IPS-18a (cell line): ENCODE data around the gene BLOC1S1.

ENCODE experiments used
- H3K27ac ChIP-seq: one replicate; pipeline ENCODE4 v1.5.1; 2013; ENCODE audit warnings: low read length
- H3K27me3 ChIP-seq: one replicate; pipeline ENCODE4 v1.6.1; 2013; ENCODE audit warnings: mild to moderate bottlenecking, low read length; ENCODE audit not compliant: control insufficient read depth, insufficient read depth
- H3K36me3 ChIP-seq: one replicate; pipeline ENCODE4 v1.6.1; 2013; ENCODE audit warnings: low read depth, low read length; ENCODE audit not compliant: control insufficient read depth
- H3K4me1 ChIP-seq: one replicate; pipeline ENCODE4 v1.6.1; 2013; ENCODE audit warnings: low read depth, low read length; ENCODE audit not compliant: control insufficient read depth
- H3K4me3 ChIP-seq: one replicate; pipeline ENCODE4 v1.5.1; 2013; ENCODE audit warnings: low read length
- H3K9ac ChIP-seq: one replicate; pipeline ENCODE4 v1.6.1; 2013; ENCODE audit warnings: mild to moderate bottlenecking, low read length, moderate library complexity
- H3K9me3 ChIP-seq: one replicate; pipeline ENCODE4 v1.6.1; 2013; ENCODE audit warnings: low read depth, low read length; ENCODE audit not compliant: control insufficient read depth

The BLOC1S1 gene

DNA sequence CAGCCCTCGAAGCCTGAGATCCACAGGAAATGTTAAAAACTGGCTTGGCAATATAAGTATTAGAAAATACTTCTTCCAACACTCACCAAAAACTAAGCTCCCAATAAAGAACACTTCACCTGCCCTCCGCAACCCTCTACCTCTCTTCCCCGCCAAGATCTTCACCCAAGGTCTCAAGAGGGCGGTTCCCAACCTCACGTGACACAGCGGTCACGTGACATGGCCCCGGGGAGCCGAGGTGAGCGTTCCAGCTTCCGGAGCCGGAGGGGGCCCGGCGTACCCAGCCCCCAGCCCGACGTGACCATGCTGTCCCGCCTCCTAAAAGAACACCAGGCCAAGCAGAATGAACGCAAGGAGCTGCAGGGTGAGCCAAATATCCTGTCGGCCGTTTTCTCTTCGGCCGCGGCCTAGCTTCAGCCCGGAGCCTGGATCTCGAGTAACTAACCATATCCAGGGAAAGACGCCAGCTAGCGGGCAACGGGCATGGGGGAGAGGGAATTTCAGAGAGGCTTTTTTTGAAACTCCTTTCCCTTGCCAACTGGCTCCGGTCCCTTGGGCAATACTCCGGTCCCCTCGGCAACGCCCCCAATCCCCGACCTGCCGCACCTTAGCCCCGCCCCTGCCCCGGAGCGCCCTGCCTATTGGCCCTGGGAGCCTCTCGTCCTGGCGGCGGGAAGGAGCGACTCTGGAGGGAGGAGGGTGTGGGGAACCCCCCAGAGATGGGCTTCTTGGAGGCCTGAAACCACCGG, at the start of gene BLOC1S1:
Gene BLOC1S1, plus strand, starts transcription at position 214 of the 749 bp plus-strand sequence. Its CDS starts 6 bp downstream, at position 220.
- Histone ChIP-seq H3K27me3 (no peaks in the 10 kb centered on the region), H3K36me3 (no peaks in the 10 kb centered on the region), H3K27ac (peak within 1 kb of the TSS; percentile 68), H3K4me1 (peaks cover 25% of the 10 kb centered on the region), H3K9me3 (no peaks in the 10 kb centered on the region), H3K4me3 (peak within 1 kb of the TSS; percentile 91), H3K9ac (peak within 1 kb of the TSS; percentile 84)

DNA sequence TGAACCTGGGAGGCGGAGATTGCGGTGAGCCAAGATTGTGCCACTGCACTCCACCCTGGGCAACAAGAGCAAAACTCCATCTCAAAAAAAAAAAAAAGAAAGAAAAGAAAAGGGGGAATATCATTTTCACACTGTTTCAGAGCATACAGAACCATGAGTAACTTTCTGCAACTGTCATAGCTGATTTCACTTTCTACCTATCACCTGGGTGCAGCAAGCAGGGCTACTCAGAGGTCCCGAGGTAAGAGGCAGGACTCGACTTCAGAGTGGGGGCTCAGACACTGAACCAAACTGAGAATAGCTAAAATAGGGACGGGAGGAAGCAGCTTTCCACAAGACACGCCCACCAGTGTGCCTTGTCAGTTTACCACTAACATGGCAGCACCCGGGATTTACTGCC, 49.3 kb upstream of the BLOC1S1 start:
- H3K27me3 ChIP-seq: no peaks in the 10 kb centered on the region
- no peaks in the 10 kb centered on the region for H3K36me3 ChIP-seq
- H3K9me3 ChIP-seq: no peaks in the 10 kb centered on the region
- H3K4me1 ChIP-seq: no peaks in the 10 kb centered on the region
- H3K4me3 ChIP-seq: no peak overlapping the region
- H3K27ac ChIP-seq: no peak overlapping the region
- H3K9ac ChIP-seq: no peak overlapping the region

DNA sequence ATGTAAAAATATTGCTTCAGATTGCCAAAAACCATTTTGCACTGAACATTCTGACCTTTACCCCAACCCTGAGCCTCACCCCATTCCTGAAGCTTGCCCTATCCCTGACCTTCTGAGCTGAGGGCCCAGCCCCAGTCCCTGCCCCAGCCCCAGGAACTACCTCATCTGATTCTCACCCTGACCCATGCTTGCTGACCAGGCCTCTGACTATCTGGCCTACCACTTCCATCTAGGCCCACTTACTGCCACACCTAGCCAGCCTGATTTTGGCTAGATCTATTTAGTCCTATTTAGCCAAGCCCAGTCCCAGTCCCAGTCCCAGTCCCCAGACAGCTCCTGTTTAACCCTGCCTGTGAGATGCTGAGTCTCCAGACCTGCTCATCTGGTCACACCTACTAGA, 45.6 kb upstream of the BLOC1S1 start:
- H3K9me3 ChIP-seq: no peaks in the 10 kb centered on the region
- H3K27ac ChIP-seq: no peak overlapping the region
- no peaks in the 10 kb centered on the region for H3K36me3 ChIP-seq
- H3K27me3 ChIP-seq: no peaks in the 10 kb centered on the region
- H3K4me1 ChIP-seq: no peaks in the 10 kb centered on the region
- H3K9ac ChIP-seq: no peak overlapping the region
- no peak overlapping the region for H3K4me3 ChIP-seq

DNA sequence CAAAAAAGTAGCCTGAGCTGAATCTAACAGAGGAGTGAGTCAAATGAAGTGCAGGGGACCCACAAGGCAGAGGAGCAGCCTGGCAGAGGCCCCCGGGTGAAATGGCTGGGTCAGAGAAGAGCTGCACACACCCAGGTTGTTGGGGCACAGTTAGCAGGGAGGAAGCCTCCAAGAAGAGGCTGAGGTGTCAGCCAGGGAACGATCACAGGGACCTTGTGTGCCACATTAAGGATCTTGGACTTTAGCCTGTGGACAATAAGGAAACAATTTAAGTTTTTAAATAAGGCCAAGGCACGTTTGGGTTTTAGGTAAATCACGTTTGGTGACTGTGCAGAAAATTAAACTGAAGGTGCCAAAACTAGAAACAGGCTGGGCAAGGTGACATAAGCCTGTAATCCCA, 44.1 kb upstream of the BLOC1S1 start:
- Histone ChIP-seq H3K27me3 (no peaks in the 10 kb centered on the region), H3K4me3 (no peak overlapping the region), H3K4me1 (no peaks in the 10 kb centered on the region), H3K9me3 (no peaks in the 10 kb centered on the region), H3K27ac (no peak overlapping the region), H3K36me3 (no peaks in the 10 kb centered on the region), H3K9ac (no peak overlapping the region)

DNA sequence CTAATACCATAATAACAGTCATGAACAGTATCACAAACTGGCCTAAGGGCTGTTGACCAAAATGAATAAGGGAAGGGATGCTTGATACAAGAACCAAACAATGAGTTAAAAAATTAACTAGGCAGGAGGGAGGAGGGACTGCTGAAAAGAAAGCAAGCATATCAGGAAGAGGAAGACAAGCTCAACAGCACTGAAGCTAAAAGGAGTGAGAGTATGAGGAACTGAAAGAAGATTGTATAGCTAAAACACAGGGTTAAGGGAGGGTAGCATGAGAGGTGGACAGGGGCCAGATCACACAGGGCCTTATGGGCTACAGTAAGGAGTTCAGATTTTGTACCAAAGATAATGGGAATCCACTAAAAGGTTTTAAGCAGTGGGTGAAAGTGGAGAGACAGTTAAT, 42.2 kb upstream of the BLOC1S1 start:
- Histone ChIP-seq H3K27ac (no peak overlapping the region), H3K9ac (no peak overlapping the region), H3K36me3 (no peaks in the 10 kb centered on the region), H3K4me3 (no peak overlapping the region), H3K27me3 (no peaks in the 10 kb centered on the region), H3K4me1 (no peaks in the 10 kb centered on the region), H3K9me3 (no peaks in the 10 kb centered on the region)

DNA sequence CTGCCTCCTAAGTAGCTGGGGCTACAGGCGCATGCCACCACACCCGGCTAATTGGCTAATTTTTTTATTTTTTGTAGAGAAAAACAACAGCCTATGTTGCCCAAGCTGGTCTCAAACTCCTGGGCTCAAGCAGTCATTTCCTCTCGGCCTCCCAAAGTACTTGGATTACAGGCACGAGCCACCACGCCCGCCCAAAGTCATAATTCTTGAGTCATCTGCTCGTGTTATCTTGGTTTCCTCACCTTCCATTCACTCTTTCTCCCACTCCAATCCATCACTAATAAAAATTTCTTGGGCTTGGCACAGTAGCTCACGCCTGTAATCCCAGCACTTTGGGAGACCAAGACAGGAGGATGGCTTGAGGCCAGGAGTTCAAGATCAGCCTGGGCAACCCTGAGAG, 40.2 kb upstream of the BLOC1S1 start:
- no peaks in the 10 kb centered on the region for H3K9me3 ChIP-seq
- no peaks in the 10 kb centered on the region for H3K27me3 ChIP-seq

DNA sequence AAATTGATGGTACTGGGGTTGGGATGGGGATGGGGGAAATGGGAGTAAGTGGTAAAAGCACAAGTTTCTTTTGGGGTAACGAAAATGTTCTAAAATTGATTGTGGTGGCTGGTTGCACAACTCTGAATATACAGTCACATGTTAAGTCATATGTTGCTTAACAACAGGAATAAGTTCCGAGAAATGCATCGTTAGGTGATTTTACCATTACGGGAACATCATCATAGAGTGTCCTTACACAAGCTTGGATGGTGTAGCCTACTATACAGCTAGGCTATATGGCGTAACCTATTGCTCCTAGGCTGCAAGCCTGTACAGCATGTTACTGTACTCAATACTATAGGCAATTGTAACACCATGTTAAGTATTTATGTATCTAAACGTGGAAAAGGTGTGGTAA, 39.1 kb upstream of the BLOC1S1 start:
- no peaks in the 10 kb centered on the region for H3K36me3 ChIP-seq
- H3K9me3 ChIP-seq: no peaks in the 10 kb centered on the region
- H3K9ac ChIP-seq: no peak overlapping the region
- H3K27ac ChIP-seq: no peak overlapping the region
- H3K4me3 ChIP-seq: no peak overlapping the region
- peaks cover 7% of the 10 kb centered on the region for H3K4me1 ChIP-seq
- no peaks in the 10 kb centered on the region for H3K27me3 ChIP-seq

More for the DNA sequence above, 40.2 kb upstream of the BLOC1S1 start:
- no peaks in the 10 kb centered on the region for H3K36me3 ChIP-seq
- no peak overlapping the region for H3K9ac ChIP-seq
- H3K4me3 ChIP-seq: no peak overlapping the region
- H3K4me1 ChIP-seq: no peaks in the 10 kb centered on the region
- no peak overlapping the region for H3K27ac ChIP-seq

DNA sequence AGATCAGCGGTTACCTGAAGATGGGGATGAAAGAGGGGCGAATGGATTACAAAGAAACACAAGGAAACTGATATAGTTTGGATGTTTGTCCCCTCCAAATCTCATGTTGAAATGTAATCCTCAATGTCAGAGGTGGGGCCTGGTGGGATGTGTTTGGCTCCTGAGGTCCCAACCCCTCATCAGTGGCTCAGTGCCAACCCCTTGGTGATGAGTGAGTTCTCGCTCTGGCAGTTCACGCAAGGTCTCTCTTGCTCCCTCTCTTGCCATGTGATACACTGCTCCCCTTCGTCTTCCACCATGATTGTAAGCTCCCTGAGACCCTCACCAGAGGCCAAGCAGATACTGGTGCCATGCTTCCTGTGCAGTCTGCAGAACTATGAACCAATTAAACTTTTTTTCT, 36.2 kb upstream of the BLOC1S1 start:
- no peaks in the 10 kb centered on the region for H3K27me3 ChIP-seq
- H3K4me1 ChIP-seq: peaks cover 11% of the 10 kb centered on the region
- no peaks in the 10 kb centered on the region for H3K9me3 ChIP-seq
- no peak overlapping the region for H3K27ac ChIP-seq
- no peak overlapping the region for H3K4me3 ChIP-seq
- no peak overlapping the region for H3K9ac ChIP-seq
- H3K36me3 ChIP-seq: no peaks in the 10 kb centered on the region

DNA sequence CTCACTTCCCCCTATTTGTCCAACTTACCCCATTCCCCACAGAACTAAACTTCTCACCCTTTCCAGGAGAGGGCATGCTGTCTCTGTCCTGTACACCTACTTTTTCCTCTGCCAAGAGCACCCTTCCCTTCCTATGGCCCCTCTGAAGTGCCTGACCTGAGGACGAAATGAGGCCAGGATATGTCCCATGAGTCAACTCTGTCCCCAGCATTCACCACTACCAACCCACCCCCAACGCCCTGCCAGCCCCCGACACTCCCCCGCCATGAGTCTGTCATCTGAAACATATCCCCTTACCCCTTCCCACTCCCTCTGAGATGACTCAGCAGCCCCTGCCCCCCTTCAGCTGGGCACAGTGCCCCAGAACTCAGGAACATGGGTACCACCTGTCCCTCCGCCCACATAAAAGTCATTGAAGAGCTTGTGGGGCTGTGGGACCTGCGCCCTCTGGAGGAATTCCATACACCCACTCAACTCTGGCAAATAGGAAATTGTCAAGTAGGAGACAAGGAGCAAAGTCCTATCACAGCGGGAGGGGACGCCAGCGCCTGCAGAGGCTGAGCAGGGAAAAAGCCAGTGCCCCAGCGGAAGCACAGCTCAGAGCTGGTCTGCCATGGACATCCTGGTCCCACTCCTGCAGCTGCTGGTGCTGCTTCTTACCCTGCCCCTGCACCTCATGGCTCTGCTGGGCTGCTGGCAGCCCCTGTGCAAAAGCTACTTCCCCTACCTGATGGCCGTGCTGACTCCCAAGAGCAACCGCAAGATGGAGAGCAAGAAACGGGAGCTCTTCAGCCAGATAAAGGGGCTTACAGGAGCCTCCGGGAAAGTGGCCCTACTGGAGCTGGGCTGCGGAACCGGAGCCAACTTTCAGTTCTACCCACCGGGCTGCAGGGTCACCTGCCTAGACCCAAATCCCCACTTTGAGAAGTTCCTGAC, 34.4 kb upstream of the BLOC1S1 start:
- Histone ChIP-seq H3K36me3 (no peaks in the 10 kb centered on the region), H3K4me3 (peak overlapping the region; percentile 33)

DNA sequence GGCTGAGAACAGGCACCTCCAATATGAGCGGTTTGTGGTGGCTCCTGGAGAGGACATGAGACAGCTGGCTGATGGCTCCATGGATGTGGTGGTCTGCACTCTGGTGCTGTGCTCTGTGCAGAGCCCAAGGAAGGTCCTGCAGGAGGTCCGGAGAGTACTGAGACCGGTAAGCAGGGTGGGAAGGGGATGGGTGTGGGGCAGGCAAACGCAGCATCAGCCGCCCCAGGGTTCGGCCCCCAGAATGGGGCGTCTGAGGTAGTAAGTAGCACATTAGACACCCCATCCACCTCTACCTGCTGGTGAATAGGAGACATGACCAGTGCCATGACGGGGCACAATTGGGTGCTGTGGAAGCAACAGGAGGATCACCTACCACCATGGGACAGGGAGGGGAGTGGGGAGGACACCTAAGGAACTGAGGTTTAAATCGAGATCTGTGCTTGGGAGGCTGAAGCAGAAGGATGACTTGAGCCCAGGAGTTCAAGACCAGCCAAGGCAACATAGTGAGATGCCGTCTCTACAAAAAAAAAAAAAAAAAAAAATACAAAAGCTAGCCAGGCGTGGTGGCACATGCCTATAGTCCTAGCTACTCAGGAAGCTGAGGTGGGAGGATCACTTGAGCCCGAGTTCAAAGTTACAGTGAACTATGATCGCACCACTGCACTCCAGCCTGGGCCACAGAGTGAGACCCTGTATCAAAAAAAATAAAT, 33.6 kb upstream of the BLOC1S1 start:
- H3K27ac ChIP-seq: no peak overlapping the region
- H3K4me1 ChIP-seq: peaks cover 11% of the 10 kb centered on the region
- peak overlapping the region; percentile 33 for H3K4me3 ChIP-seq
- H3K27me3 ChIP-seq: no peaks in the 10 kb centered on the region
- no peak overlapping the region for H3K9ac ChIP-seq
- peaks cover 3% of the 10 kb centered on the region for H3K36me3 ChIP-seq
- H3K9me3 ChIP-seq: no peaks in the 10 kb centered on the region

More for the DNA sequence above, 34.4 kb upstream of the BLOC1S1 start:
- H3K9me3 ChIP-seq: no peaks in the 10 kb centered on the region
- no peak overlapping the region for H3K27ac ChIP-seq
- peaks cover 11% of the 10 kb centered on the region for H3K4me1 ChIP-seq
- H3K9ac ChIP-seq: no peak overlapping the region
- no peaks in the 10 kb centered on the region for H3K27me3 ChIP-seq

DNA sequence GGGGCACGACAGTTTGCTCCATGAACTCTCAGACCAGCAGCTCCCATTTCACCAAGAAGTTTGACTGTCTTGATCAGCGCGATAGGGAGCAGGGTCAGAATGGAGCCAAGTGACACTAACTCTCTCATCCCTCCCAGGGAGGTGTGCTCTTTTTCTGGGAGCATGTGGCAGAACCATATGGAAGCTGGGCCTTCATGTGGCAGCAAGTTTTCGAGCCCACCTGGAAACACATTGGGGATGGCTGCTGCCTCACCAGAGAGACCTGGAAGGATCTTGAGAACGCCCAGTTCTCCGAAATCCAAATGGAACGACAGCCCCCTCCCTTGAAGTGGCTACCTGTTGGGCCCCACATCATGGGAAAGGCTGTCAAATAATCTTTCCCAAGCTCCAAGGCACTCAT, 32.2 kb upstream of the BLOC1S1 start:
- Histone ChIP-seq H3K9me3 (no peaks in the 10 kb centered on the region), H3K36me3 (peaks cover 7% of the 10 kb centered on the region), H3K27me3 (no peaks in the 10 kb centered on the region), H3K9ac (no peak overlapping the region), H3K27ac (no peak overlapping the region), H3K4me3 (no peak overlapping the region), H3K4me1 (peaks cover 11% of the 10 kb centered on the region)
